NCI-H2029 treated with DMSO at 0.1 percent for 48 hours (cell line): ENCODE measurements around the gene NEBL.

Source experiments
- DNase-seq: peaks from one replicate; lab custom pipeline; 2025; lab: John Stamatoyannopoulos, UW

The NEBL gene

DNA sequence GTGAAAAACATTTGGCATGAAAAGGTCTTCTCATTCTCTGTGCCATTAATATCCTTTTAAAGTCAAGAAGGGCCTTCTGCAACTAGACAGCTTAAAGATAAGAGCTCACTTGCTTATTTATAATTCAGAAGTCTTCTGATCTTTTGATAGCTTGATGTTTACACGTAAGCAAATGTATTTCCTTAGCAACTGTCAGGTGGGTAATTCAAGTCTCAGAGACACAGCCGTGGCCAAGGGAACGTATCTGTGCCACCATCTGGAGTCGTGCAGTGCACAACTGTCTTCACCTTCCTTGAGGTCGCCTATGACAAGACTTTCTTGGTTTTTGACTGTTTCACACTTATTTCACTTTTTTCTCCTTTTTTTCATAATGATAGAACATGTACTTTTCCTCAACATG is 4.0 kb upstream of the NEBL start:
- DNase-seq: no peak

DNA sequence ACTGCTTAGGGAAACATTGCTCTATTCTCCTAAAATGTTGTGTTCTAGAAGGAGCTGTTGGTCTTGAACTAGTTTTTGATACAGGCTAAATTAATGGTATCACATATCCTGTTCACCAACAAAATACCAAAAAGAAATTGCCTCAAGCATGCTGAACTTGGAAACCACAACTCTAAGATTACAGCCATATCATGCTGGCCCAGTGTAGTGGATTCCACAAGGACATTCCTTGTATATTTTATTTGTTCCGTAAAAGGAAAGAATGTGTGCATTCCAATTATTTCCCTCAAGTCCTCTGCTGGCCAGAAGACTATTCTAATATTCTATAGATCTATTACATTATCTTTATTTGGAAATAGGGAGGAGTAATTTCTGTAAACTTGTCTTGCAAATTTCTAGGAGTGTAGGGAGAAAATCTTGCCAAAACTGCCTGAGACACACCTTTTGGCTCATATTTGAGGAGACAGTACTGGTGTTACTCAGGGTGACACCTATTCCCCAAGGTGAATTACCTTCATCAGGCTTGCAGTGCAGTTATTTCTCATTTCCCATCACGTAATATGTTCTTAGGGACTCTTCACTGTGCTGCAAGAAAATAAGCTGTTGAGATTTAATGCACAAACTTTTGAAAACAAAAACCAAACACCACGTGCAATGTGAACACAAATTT is 1.9 kb upstream of the NEBL start:
- DNase-seq: no peak

DNA sequence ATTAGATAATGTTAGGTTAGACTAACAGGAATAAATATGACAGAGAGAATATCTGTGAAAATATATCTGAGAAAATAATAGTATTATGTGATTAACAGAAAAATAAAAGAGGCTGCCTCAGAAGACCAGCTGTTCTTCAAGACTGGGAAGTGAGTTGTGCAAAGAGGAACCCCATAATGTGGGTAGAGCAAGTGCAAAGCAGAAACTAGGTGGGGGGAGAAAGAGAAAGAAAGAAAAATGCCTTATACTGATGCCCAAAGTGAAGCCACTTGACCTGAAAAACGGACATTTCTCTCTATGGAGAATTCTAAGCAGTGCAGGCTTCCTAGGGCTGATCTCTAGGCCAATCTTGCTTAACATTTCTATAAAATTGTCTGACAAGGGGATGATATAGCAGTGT is 3.8 kb downstream of the NEBL start:
- DNase-seq: no peak

DNA sequence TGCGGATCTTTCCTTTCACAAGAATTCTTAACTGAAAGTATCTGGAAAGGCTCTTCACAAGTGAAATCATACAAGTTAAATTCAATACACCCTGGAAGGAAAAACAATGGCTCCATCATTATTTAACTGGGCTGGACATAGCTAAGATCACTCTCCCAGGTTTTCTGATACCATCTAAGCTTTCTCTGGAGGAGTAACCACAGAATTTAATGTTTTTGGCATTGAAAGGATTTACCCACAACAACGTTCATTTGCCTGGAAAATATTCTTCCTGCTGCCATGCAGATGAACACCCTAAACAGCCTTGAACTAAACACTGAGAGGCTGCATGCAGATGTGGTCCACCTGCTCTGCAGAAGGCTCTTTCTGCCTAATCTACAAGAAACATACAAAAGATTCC is 4.3 kb downstream of the NEBL start:
- no peak for DNase-seq

DNA sequence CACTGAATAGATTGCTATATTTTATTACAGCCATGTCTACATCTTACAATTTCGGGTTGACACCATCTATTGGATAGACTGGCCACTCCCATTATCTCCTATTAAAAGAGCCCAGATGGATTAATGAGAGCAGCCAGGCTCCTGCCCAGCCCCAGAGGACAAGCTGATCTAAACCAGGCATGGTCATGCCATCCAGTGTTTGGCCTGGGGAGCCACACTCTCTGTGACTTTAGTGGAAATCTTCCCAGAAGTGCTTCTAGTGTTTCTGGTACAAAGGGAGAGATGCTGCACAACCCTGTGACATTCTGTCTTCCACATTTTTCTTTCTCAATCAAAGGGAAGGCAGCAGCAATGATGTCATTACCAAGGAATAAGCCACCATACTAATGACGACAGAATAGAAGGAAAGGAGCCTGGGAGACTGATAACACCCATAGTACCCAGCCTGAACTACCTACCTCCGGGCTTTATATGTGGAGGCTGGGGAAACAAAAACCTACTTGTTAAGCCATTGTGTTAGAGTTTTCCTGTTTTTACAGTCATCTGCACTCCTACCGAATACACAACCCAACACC is 5.0 kb downstream of the NEBL start:
- no peak for DNase-seq

DNA sequence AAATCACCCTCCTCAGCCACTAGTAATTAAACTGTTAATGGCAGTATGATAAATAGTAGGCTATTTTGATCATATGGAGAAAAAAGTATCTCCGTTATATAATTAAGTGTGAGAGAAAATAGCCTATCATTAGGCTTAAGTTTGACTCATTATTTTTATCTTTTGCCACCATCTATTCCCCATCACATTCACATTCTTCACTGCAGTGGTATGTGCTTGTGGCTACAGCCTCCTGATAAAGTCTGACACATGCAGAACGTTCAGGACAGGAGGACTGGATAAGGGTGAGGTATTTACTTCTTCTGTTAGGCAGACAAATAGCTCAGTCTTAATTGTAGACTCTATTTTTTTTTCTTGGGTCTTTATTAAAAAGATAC is 5.8 kb downstream of the NEBL start:
- no peak for DNase-seq

DNA sequence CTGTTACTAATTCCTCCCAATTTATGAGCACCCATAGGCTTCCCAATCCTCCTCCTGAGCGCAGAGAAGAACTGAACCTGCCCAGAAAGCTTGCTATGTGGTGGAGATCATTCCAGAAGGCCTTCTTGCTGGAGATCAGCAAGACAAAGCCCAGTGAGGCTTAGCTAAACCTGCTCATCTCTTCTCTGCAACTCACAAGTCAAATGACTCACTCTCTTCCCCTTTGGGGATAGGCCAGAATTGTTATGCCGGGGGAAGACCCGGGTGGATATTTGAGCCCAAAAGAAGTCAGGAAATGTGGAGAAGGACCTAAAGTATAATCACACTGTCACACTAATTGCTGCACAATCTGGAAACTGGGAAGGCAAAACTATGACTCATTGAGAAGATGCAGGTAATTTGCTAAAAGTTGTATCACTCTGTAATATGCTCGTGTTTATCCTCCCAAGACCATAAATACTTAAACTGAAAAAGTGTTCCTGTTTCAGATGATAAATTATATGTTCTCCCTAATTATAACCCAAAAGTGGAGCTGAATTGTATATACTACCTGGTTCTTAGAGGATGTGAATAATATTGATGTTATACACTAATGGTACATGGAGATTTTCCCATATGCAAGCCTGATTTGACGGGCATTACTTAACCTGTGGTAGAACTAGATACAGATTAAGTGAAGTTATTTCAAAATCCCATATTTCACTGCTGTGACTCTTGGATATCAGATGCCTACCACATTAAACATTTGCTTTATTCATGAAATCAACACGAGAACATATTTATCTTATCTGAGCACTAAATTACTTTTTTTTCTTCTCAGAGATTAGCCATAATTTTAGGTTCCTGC is 6.4 kb downstream of the NEBL start:
- DNase-seq: no peak

DNA sequence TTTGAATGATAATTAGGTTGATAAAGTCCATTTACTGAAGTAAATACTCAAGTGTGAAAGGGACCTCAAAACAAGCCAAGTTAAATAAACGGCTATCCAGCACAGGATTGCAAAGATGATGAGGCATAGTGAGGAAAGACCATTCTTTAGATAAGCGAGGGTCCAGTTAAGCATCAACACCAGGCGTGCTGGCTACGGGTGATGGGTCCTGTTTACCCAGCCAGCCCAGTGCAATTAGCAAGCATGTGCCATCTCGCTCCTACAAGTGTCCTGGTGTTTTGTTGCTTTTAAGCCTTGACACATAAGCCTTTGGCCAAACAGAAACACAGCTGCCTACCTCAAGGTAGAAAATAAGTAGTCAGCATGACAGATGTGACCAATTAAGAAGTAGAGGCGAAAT is 7.1 kb downstream of the NEBL start:
- no peak for DNase-seq

DNA sequence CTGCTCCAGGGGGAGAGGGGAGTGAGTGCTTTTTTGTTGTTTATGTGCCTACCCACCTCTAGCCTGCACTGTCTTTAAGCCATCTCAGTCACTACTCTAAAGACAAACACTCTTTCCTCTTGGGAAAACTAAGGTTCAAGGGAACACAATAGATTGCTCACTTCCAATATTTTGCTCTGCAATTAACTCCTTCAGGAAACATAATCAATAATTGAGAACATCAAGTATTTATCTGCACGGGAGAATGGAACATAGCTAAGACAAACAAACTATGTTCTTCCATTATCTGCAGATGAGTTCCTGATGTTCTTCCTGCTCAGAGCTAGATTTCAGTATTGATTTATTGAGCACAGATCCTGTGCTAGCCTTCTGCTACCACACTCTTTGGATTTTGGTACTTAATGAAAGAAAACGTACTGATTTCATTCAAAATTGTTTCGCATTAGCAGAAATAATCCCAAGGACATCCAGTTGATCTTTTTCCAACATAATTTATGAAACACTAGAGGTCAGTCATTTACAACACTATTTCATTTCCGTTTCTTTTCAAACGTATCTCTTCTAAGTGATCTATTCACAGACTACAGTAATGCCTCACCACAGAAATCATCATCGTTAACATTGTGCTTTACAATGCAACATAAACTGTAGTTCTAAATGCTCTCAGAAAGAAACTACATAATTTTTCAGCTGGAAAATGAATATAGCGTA is 8.3 kb downstream of the NEBL start:
- no peak for DNase-seq

DNA sequence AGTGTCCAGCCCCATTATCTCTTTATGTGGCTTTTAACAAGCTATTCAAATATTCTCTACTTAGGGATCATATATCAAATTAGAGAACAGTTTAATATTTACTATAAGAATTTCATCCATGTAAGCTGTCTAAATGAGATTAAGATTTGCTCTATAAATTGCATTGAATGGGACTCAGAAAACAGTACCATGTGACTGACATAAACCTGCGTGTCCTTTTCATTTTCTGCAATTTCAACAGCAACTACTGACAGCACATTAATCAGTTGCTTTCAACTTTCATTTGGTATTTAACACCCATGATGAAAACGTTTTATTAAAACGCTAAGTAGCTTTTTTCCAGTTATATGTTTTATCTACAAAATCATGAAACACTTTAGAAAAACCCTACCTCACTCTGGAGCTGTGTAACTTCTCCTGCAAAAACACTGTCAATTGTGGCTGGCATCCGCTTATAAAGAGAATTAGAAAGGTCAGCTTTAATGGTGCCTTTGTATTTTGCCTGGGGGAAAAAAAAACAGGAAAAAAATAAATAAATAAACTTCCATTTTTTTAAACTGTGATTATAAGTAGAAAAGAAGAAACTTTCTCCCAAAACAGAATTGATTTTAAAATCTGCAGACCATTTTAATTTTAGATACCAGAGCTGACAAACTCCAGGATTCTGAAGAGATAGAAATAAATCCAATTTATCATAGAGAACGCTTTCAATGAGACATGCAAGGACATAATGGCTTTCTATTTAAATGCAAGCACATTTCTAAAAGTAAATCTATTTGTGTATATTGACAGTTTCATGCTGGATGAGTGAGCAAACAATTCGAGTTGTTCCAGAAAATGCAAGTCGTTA is 9.2 kb downstream of the NEBL start:
- no peak for DNase-seq

DNA sequence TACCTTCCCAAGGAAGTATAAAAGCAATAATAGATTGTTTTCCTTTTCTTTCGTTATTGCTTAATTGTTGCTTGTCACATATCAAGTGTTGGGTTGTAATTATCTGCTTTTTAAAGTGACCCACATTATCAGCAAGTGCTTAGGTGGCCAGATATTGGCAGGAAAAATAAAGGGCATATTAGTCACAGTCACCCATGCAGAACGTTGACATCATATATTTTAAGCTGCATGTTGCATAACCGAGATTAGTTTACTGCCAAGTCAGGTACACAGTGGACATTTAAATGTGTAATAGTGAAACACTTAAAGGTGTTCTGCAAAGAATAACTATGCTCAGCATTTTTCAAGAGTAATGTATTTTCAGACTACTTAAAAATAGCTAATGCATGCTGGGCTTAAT is 11.4 kb downstream of the NEBL start:
- peak; percentile 31 for DNase-seq

DNA sequence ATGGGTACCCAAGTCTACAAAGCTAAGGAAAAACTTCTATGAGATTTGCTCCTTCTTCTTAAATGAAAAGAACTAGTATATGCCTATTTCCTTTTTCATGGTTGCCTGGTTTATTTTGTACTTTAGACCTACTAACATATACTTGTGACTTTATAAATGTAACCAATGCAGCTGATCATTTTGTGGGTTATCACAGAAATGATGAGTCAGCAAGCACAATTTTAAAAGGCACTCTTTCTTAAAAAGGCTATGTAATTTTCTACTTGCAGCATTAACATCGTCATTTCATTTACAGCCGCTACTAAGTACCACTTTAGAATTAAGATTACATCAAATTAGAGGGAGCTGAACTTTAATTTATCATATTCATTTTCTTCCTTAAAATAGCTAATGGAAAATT is 13.6 kb downstream of the NEBL start:
- DNase-seq: no peak

DNA sequence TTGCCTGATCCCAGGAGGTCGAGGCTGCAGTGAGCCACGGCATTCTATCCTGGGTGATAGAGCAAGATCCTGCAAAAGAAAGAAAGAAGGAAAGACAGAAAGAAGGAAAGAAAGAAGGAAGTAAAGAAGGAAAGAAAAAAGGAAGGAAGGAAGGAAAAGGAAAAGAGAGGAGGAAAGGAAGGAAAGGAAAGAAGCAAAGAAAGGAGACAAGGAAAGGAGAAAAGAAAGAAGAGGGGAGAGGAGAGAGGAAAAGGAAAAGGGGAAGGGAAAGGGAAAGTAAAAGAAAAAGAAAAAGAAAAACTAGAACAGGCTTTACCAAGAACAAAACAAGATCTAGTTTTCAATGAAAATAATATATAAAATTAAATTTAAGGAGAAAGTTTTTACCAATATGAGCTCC is 15.0 kb downstream of the NEBL start:
- no peak for DNase-seq

DNA sequence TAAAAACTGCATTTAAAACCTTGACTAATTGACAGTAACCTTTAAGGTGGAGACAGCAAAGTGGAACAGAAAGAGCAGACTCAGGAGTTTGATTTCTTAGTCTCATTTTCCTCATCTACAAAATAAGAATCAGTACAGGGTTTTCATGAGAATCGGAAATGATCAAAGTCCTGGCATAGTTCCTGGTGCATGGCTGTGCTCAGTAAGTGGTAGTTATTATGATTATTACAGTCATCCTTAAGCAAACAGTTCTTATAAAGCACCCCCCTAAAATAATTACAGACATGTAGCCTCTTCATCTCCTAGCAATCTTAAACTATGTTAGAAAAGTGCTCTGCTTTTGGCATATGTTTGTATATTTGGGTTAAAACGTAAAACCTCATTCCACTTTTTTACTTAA is 18.0 kb downstream of the NEBL start:
- DNase-seq: no peak

DNA sequence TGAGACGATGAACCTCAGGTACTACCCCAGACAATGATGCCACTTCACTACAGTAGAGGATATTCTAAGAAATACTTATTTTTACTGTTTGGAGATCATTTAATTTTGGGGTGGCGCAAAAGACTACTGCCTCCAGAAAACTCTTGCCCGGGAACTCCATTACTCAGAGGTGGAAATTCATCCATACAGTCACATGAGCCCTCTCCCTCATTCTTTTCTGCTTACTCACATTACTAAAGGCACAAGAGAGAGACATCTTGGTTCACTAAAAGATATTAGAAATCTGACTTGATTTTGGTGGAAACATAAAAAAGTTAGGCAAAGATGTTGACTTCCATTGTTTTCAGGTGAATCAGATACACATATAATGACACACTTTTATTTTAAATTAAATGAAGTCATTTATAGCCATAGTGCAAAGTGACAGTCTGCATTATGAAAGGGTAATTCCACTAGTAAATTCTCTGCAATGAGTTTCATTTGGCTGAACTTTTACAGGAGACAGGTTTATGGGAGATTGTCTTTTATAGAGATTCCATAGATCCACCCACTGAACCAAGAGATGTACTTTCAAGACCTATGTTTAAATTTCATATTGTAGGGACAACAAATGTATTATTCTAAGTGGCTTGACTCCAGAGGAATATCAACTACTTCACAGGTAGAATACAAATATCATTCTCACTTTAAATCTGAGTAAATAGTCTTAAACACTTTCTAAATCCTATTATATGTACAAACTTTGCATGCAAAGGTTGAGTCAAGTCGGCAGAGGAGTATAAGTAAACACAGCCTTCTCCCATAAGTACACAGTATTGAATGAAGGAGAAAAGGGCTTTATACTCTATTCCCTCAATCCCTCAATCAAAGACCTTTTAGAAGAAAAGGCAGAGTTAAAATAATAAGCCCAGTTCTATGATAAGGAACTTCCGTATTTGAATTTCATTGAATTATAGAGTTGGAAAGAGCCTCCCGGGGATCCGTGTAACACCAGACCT is 18.8 kb downstream of the NEBL start:
- no peak for DNase-seq

DNA sequence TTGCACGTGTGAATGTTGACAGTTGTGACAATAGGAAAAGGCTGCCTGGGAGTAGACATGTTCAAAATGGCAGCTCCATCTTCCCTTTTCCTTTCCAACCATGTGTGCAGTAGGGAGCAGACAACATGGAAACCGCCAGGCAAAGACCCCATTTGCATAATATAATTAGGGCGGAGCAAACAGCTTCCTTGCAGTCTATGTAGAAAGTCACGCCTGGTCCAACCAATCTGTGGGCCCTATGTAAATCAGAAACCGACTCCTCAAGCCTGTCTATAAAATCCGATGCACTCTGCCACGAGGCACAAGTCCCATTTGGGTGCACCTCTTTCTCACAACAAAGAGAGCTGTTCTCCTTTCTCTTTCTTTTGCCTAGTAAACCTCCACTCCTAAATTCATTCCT is 19.6 kb downstream of the NEBL start:
- no peak for DNase-seq

DNA sequence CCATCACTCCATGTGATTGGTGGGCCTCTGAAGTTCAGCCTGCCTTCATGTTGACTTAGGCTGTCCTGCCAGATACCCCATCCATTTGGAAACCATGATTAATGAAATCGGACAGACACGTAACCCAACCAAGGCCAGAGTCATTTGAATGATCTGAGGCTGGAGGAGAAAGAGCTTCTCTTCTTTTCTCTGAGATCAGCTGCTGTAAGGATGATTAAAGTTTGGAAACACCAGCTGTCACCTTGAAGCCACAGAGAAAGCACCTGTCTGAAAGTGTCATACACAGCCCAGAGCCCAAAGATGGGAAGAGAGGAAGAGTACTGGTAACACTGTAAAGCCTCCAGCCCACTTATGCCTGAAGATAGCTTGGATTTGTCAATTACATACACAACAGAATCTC is 22.9 kb downstream of the NEBL start:
- DNase-seq: no peak

DNA sequence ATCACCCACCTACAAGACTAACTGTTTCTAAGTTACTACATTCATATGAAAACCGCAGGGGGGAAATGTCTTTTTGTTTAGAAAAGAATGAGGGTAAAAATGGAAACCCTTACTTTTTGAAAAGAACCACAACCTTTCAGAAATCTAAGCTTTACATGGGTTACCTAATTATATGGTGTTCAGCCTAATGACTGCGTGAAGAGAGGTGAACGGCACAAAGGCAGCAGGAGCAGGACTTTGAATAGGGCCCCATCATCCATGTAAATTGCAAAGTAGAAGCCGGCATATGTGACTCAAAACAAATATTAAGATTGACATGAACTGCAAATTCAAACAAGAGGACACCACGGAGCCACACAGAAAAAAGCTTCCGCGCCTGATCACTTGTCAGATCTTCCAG is 25.1 kb downstream of the NEBL start:
- no peak for DNase-seq

DNA sequence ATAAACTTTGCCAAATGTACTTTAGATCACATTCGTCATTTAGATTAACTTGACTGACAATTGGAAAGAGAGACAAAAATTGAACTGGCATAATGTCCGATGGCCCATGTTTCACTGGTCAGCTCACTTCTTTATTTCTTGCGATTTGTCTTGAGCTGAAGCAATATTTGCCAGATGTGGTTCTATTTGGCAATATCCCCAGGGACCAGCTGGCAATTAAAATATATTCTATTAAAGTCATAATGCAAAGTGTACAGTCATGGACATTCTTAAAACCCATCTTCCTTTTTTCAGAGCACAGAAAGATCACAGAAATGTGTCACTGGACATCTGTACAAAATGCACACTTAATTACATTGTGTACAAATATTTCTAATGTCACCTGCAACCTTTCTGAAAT is 26.3 kb downstream of the NEBL start:
- no peak for DNase-seq

DNA sequence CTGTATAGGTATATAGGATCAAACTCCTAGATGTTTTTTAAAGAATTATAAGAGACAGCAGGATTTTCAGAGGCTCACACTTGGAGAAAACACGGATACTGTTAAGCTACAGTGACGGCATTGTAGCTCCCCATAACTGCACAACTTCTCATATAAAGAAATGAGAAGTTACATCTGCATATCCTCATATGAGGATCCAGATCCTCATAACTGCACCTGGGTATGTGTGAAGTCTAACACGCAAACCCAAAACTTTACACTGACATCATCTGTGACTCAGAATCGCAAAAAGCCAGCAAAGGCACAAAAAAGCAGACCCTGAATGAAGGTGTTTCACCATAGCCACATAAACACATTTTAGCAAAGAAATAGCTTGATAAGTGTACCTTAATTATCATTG is 34.1 kb downstream of the NEBL start:
- no peak for DNase-seq
